Measurements from ENCODE around the gene CHMP4B. TPM values are rescaled to one million over a fixed set of nuclear protein-coding genes. Genes with fewer than 3 reads are reported as not detected.

Gene CHMP4B
- polyA plus RNA-seq, 2 of the 4 experiments (the other 2 are of a cell fraction), result 81.3 to 104 TPM

GRCh38 chr20:33815671-33816070 is 4.5 kb downstream of the CHMP4B start (continued):
- TF ChIP-seq GATA3 (IDR thresholded peaks at IDR 0.05; ENCODE audit: borderline replicate concordance) (no peak), CHD2 (IDR thresholded peaks at IDR 0.05; ENCODE audit: low read length, partially characterized antibody) (no peak)

- Histone ChIP-seq H3K9me3 (no peaks in the 10 kb centered on the region), H3K4me2 (no peak overlapping the region), H3K27ac (no peak overlapping the region), H3K4me3 (no peak overlapping the region), H3K4me1 (peaks cover 23% of the 10 kb centered on the region)
- FAIRE-seq (no peak), ATAC-seq (no peak), DNase-seq (ENCODE audit: low read depth in 1 of 2, low spot score in 1 of 2) (no peak)
- WGBS (ENCODE audit: missing lambda C conversion rate), result 82% methylated on average over 1 of the region's 1 CpG
- TF ChIP-seq HMGXB4 (CRISPR knock-in tag; IDR thresholded peaks at IDR 0.05; ENCODE audit: borderline replicate concordance) (no peak), MAX (IDR thresholded peaks at IDR 0.05) (no peak), TP53 (CRISPR knock-in tag; IDR thresholded peaks at IDR 0.05) (no peak), RNF2 (IDR thresholded peaks at IDR 0.05; ENCODE audit: borderline replicate concordance, low read depth) (no peak), ELK1 (IDR thresholded peaks at IDR 0.05; ENCODE audit: low read depth, low read length) (no peak), USF2 (IDR thresholded peaks at IDR 0.05) (no peak), RFX5 (IDR thresholded peaks at IDR 0.05) (no peak), MAFK (IDR thresholded peaks at IDR 0.05; ENCODE audit: partially characterized antibody) (no peak), ATOH8 (CRISPR knock-in tag; IDR thresholded peaks at IDR 0.05; ENCODE audit: low read depth) (no peak), SREBF2 (IDR thresholded peaks at IDR 0.05) (no peak), HDAC2 (IDR thresholded peaks at IDR 0.05) (no peak), KDM1A (IDR thresholded peaks at IDR 0.05; ENCODE audit: low read depth) (no peak)
- ChIA-PET POLR2A (no interaction called here), CTCF (interaction anchor here (1.0 kb wide), 1 partner anchor 16 kb away, joined by 3 read pairs; no protein-coding TSS in a partner anchor)
These were observed 5.0 kb downstream of the CHMP4B start for GRCh38 chr20:33816191-33816590.

- DNase-seq (ENCODE audit: low read depth in 1 of 2, low spot score in 1 of 2), result no peak
- POLR2A ChIA-PET, result no interaction called here
- Histone ChIP-seq H3K4me3 (no peak overlapping the region), H3K9me3 (no peaks in the 10 kb centered on the region), H3K27ac (no peak overlapping the region), H3K4me1 (peaks cover 23% of the 10 kb centered on the region), H3K4me2 (no peak overlapping the region)
- TF ChIP-seq CHD4 (IDR thresholded peaks at IDR 0.05; ENCODE audit: borderline replicate concordance), result no peak
- TF ChIP-seq KDM1A (IDR thresholded peaks at IDR 0.05; ENCODE audit: low read depth), result no peak
- TF ChIP-seq ZFP36 (IDR thresholded peaks at IDR 0.05; ENCODE audit: borderline replicate concordance, partially characterized antibody), result no peak
- no peak for TF ChIP-seq HDAC2 (IDR thresholded peaks at IDR 0.05)
- no peak for TF ChIP-seq NPAS2 (CRISPR knock-in tag; IDR thresholded peaks at IDR 0.05; ENCODE audit: borderline replicate concordance)
- no peak for TF ChIP-seq GATA3 (IDR thresholded peaks at IDR 0.05; ENCODE audit: borderline replicate concordance)
- ATAC-seq, result no peak
- FAIRE-seq, result no peak
- 90% methylated on average over 5 of the region's 5 CpGs for WGBS (ENCODE audit: missing lambda C conversion rate)
- CTCF ChIA-PET, result interaction anchor here (0.7 kb wide), 1 partner anchor 248 kb away, joined by 4 read pairs; no protein-coding TSS in a partner anchor
These were observed 6.3 kb downstream of the CHMP4B start for GRCh38 chr20:33817411-33817810.
